GM18868 (cell line): ENCODE results near the gene CCND1.

ENCODE experiments used
- ATAC-seq: cut with Tn5 transposase; IDR thresholded peaks from one replicate; pipeline ENCODE4 v1.9.1; 2021; ENCODE audit warnings: mild to moderate bottlenecking, moderate library complexity; ENCODE audit not compliant: unreplicated experiment

CCND1 gene

DNA sequence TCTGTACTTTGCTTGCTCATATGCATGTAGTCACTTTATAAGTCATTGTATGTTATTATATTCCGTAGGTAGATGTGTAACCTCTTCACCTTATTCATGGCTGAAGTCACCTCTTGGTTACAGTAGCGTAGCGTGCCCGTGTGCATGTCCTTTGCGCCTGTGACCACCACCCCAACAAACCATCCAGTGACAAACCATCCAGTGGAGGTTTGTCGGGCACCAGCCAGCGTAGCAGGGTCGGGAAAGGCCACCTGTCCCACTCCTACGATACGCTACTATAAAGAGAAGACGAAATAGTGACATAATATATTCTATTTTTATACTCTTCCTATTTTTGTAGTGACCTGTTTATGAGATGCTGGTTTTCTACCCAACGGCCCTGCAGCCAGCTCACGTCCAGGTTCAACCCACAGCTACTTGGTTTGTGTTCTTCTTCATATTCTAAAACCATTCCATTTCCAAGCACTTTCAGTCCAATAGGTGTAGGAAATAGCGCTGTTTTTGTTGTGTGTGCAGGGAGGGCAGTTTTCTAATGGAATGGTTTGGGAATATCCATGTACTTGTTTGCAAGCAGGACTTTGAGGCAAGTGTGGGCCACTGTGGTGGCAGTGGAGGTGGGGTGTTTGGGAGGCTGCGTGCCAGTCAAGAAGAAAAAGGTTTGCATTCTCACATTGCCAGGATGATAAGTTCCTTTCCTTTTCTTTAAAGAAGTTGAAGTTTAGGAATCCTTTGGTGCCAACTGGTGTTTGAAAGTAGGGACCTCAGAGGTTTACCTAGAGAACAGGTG, 11.1 kb downstream of the CCND1 start:
- no peak for ATAC-seq

DNA sequence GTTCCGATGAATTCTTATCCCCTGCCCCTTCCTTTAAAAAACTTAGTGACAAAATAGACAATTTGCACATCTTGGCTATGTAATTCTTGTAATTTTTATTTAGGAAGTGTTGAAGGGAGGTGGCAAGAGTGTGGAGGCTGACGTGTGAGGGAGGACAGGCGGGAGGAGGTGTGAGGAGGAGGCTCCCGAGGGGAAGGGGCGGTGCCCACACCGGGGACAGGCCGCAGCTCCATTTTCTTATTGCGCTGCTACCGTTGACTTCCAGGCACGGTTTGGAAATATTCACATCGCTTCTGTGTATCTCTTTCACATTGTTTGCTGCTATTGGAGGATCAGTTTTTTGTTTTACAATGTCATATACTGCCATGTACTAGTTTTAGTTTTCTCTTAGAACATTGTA, 12.0 kb downstream of the CCND1 start:
- ATAC-seq, result no peak

DNA sequence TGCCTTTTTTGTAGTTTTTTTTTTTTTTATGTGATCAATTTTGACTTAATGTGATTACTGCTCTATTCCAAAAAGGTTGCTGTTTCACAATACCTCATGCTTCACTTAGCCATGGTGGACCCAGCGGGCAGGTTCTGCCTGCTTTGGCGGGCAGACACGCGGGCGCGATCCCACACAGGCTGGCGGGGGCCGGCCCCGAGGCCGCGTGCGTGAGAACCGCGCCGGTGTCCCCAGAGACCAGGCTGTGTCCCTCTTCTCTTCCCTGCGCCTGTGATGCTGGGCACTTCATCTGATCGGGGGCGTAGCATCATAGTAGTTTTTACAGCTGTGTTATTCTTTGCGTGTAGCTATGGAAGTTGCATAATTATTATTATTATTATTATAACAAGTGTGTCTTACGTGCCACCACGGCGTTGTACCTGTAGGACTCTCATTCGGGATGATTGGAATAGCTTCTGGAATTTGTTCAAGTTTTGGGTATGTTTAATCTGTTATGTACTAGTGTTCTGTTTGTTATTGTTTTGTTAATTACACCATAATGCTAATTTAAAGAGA, 12.5 kb downstream of the CCND1 start:
- no peak for ATAC-seq

- ATAC-seq, result no peak
Observed at GRCh38 chr11:69654001-69654659, 13.2 kb downstream of the CCND1 start.

GRCh38 chr11:69654660-69655478, 13.9 kb downstream of the CCND1 start:
- ATAC-seq, result no peak

- ATAC-seq, result no peak
Observed at GRCh38 chr11:69655479-69656428, 14.8 kb downstream of the CCND1 start.

GRCh38 chr11:69656536-69657455, 15.8 kb downstream of the CCND1 start:
- no peak for ATAC-seq

GRCh38 chr11:69657456-69657910, 16.5 kb downstream of the CCND1 start:
- no peak for ATAC-seq

DNA sequence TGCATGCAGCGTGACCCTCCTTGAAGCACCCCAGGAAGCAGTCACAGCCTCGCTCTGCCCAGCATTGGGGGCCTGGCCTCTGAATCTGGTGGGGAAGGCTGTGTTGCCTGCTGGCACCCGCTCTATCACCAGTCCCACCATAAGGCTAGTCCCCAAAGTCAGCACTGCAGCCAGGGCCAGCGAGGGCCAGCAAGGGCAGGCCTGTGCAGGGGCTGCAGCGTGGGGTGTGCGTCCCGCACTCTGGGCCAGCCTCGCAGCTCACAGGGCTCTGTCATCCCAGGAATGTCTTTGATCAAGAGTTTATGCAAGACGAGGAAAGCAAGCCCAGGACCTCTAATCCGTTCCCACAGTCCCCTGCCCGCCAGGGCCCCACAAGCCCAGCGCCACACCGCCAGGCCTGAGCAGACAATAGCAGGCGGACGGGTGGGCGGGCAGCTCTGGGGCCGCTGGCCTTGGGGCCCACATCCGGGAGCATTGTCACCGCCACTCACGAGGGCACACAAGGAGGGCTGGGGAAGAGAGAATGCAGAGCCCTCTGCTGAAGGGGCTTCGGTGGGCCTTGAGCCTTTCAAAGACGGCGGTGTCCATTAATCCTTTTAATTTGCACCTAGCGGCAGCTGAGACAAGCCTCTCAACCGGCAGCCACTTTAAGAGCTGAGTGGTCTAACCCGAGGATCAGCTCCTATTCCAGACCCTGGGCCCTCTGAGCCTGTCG, 17.1 kb downstream of the CCND1 start:
- ATAC-seq, result no peak

- no peak for ATAC-seq
Observed at GRCh38 chr11:69658626-69659450, 17.9 kb downstream of the CCND1 start.

DNA sequence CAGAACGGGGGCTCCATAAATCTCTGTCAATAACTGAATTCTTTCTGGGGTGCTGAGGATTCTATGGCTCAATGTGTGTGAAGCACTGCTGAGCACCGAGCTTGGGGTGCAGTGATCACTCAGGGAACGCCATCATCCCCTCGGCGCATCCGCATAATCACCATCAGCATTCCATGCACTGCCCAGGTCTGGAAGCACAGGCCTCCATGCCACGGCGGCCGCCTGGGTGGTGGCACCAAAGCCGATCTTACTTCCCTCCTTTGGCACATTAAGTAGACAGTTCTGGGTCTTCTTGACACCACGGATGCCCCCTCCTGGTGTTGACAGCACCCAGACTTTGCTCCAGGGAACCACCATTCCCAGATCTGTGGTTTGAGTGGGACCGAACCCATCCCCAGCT, 18.6 kb downstream of the CCND1 start:
- no peak for ATAC-seq

GRCh38 chr11:69660001-69660500, 19.1 kb downstream of the CCND1 start:
- ATAC-seq, result no peak

DNA sequence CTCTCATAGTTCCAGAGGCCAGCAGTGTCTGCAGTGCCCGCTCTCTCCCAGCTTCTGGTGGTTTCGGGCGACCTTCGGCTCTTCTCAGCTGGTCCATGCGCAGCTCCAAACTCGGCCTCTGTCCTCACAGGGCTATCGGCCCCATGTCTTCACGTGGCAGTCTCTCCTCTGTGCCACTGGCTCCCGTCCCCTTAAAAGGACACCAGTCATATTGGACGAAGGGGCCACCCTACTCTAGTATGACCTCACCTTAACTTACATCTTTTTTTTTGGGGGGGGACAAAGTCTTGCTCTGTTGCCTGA, 20.4 kb downstream of the CCND1 start:
- no peak for ATAC-seq

DNA sequence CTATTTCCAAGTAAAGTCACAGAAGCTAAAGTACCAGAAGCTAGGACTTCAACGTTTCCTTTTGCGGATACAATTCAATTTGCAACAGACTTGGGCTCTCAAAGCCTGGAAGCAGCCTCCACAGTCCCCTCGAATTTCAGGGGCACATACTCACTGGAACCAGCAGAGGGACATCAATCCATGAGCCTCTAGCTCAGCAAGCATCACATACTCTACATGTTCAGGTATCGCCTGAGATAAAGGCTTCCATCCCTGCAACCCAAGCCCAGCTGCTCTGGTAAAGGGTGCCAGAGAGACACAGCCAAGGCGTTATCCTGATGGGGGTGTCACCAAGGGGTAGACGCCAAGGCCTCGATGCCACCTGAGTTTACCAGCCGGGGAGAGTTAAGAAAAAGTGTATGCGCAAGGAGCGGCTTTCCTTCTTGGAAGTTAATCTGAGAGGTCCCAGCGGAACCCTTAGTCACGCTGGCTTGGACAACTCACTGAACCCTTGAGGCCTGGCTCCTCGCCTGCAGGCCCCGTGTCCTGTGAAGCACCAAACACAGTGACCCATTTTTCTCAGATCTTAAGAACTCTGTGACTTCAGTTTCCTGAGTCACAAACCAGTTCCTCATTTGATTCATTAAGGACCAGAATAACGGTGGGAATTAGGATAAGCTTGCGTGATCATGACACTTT, 21.2 kb downstream of the CCND1 start:
- ATAC-seq, result no peak

DNA sequence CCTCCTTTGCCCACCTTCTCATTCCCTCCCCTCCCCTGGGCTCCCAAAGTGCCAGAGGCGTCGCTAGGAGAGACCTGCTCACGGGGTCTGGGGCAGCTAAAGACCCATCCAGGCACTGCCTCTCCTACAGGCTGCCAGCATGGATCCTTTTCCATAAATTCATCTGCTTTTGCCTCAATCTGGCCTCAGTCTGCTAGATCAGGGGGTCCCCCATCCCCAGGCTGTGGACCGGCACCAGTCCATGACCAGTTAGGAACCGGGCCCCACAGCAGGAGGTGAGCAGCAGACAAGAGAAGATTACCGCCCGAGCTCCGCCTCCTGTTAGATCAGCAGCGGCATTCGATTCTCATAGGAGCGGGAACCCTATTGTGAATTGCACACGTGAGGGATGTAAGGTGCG, 21.9 kb downstream of the CCND1 start:
- no peak for ATAC-seq

DNA sequence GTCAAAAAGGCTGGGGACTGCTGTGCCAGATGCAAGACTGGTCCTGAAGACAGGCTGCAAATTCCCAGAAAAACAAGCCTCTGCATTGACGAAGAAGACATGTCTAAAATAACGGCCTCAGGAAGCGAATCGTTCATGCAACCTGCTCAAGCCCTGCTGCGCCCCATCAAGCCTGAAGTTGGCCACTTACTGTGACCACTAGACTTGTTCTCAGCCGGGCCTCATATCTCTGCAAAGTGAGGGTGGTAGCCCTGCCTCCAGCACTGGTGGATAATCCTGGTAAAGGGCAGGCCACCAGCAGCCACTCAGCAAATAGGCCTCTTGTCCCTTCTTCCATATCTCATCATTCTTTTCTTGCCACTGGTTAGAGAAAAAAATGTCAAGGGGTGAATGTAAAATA, 22.4 kb downstream of the CCND1 start:
- ATAC-seq, result no peak
